KOPT-K1 (cell line): ENCODE measurements around the gene EHHADH.
"Not testable (repeated sequence)": the region's sequence is repeated elsewhere in the genome, so short reads cannot be mapped to it uniquely, and the experiment has no call there.

ENCODE experiments used
- H3K27ac ChIP-seq: fragments of 200-600 bp; sonication (generic); 2 replicates; pipeline ENCODE4 v1.5.1; 2016; ENCODE audit warnings: antibody characterized with exemption, mild to moderate bottlenecking, low read depth, low read length; ENCODE audit not compliant: poor library complexity, severe bottlenecking
- H3K36me3 ChIP-seq: fragments of 200-600 bp; sonication (generic); 2 replicates; pipeline ENCODE4 v1.5.1; 2017; ENCODE audit warnings: antibody characterized with exemption, mild to moderate bottlenecking, low read length, moderate library complexity; ENCODE audit not compliant: insufficient read depth
- H3K9me3 ChIP-seq: fragments of 200-600 bp; sonication (generic); 2 replicates; pipeline ENCODE4 v1.5.1; 2017; ENCODE audit warnings: antibody characterized with exemption, low read length, mild to moderate bottlenecking; ENCODE audit not compliant: insufficient read depth, poor library complexity, severe bottlenecking

The EHHADH gene

DNA sequence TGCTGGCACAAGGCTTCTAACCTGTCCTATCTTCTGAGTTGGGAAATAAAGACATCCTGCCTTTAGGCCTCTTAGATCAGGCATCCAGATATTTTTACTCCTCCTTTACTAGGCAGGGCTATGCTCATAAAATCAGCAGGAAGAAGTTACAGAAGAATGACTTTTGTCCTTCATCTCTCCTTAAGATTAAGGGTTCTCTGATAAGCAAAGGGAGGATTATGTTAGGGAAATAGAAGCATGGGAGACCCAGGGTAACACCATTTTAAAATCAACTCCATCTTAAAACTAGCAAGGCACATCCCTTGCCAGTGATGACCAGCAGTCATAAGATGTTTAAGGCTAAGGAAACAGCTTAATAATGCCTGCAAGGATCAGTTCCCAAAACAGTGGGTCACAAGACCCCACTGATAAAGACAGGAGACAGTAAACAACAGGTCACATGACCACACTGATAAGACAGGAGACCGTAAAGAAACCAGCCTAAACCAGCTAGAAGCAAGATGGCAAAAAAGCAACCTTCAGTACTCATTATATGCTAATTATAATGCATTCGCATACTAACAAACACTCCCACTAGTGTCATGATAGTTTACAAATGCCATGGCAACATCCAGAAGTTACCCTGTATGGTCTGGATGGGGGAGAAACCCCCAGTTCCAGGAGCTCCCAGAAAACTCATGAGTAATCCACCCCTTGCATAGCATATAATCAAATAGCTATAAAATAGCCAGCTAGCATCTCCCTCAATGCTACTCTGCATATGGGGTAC, 14.5 kb upstream of the EHHADH start:
- Histone ChIP-seq H3K27ac (no peak overlapping the region), H3K36me3 (no peaks in the 10 kb centered on the region), H3K9me3 (no peaks in the 10 kb centered on the region)

DNA sequence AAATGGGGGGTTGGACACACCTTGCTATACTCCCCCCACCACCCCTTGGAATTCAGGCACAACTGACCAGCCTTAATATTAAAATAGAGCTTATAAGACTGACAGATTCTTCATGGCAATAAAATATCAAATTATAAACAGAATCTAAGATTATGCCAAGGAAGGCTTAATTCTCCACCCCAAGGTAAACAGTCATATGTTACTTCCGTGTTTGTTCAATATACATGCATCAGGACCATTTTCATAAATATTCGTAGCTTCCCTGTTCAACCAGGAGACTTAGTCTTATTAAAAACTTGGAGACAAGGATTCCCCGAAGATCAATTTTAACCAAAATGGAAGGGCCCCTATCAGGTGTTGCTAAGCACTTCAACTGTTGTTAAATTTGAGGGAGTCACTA, 13.3 kb upstream of the EHHADH start:
- Histone ChIP-seq H3K27ac (no peak overlapping the region), H3K36me3 (no peaks in the 10 kb centered on the region), H3K9me3 (no peaks in the 10 kb centered on the region)

GRCh38 chr3:185264849-185265553, 11.2 kb upstream of the EHHADH start:
- Histone ChIP-seq H3K36me3 (no peaks in the 10 kb centered on the region), H3K27ac (no peak overlapping the region), H3K9me3 (no peaks in the 10 kb centered on the region)

DNA sequence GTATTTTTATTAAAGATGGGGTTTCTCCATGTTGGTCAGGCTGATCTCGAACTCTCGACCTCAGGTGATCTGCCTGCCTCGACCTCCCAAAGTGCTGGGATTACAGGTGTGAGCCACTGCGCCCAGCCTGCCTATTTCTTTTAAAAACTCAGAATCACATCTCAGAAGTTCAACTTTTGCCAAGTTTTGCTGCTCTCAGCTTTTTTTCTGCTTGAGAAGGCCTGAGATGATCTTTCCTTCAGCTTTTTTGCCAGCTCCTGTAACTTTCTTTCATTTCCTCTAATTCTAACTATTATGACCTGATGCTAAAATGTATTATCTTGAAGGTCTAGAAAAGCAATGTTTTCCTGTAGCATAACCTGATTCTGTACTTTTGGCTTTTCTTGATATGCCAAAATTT, 9.6 kb upstream of the EHHADH start:
- Histone ChIP-seq H3K9me3 (no peaks in the 10 kb centered on the region), H3K36me3 (no peaks in the 10 kb centered on the region), H3K27ac (no peak overlapping the region)

DNA sequence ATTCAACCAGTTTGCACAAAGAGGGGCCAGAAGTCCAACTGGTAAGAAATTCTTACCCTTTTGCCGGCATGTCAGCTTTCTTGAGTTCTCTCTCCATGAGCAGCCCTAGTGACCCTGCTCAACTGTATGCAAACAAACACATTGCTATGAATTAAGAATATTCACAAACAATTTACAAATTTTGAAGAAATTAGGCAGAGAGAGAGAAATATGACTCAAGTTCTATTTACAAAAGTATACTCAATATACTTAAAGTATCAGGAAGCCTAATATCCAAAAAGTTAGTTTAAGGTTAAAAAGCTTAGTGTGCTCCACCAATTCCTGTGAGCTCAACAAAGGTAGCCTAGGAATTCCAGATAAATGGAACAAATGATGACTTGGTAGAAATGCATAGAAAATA, 3.5 kb upstream of the EHHADH start:
- Histone ChIP-seq H3K36me3 (no peaks in the 10 kb centered on the region), H3K27ac (no peak overlapping the region), H3K9me3 (peaks cover 12% of the 10 kb centered on the region)

- H3K27ac ChIP-seq: no peak overlapping the region
- H3K9me3 ChIP-seq: peaks cover 12% of the 10 kb centered on the region
- H3K36me3 ChIP-seq: no peaks in the 10 kb centered on the region
Observed at GRCh38 chr3:185254799-185255198, 950 bp upstream of the EHHADH start.

DNA sequence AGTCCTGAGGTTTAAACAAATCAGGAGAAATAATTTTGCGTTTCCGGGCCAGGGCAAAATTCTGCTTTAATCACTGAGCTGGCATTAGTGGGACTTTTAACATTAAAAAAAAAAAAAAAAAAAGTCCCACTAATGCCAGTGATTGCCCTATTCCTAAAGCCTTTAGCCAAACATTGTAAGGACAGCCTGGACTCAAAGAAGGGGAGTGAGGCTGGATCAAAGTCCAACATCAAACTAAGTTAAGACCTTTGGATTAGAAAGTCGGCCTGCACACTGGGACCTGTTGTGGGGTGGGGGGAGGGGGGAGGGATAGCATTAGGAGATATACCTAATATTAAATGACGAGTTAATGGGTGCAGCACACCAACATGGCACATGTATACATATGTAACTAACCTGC, 716 bp downstream of the EHHADH start:
- H3K27ac ChIP-seq, H3K36me3 ChIP-seq: not testable (repeated sequence)
- H3K9me3 ChIP-seq: peaks cover 12% of the 10 kb centered on the region

GRCh38 chr3:185251272-185251671, 2.6 kb downstream of the EHHADH start:
- Histone ChIP-seq H3K27ac (no peak overlapping the region), H3K9me3 (peaks cover 12% of the 10 kb centered on the region), H3K36me3 (no peaks in the 10 kb centered on the region)

DNA sequence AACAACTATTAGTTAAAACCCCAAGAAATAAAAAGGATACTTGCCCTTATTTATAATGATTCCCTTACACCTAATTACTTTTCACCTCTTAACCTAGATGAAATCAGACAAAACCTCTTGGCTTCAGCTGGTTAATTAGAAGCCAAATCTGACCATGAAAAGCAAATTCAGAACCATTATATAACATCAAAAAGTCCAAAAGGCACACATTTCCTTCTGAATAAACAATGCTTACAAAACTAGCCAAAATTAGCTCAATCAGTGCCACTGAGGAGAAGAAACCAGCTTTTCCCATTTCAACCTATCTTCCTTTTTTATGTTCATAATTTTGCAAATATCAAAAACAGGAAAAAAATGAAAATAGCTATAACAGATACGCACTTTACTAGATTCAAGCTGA, 3.2 kb downstream of the EHHADH start:
- Histone ChIP-seq H3K9me3 (peaks cover 12% of the 10 kb centered on the region), H3K36me3 (no peaks in the 10 kb centered on the region), H3K27ac (no peak overlapping the region)

GRCh38 chr3:185250247-185250646, 3.6 kb downstream of the EHHADH start:
- peaks cover 12% of the 10 kb centered on the region for H3K9me3 ChIP-seq
- H3K27ac ChIP-seq: no peak overlapping the region
- no peaks in the 10 kb centered on the region for H3K36me3 ChIP-seq

GRCh38 chr3:185242642-185243041, 11.2 kb downstream of the EHHADH start:
- Histone ChIP-seq H3K36me3 (no peaks in the 10 kb centered on the region), H3K9me3 (peaks cover 4% of the 10 kb centered on the region), H3K27ac (no peak overlapping the region)

GRCh38 chr3:185236969-185237368, 16.9 kb downstream of the EHHADH start:
- peaks cover 18% of the 10 kb centered on the region for H3K9me3 ChIP-seq
- no peaks in the 10 kb centered on the region for H3K36me3 ChIP-seq
- no peak overlapping the region for H3K27ac ChIP-seq

GRCh38 chr3:185233328-185233727, 20.5 kb downstream of the EHHADH start:
- H3K9me3 ChIP-seq: peaks cover 18% of the 10 kb centered on the region
- H3K27ac ChIP-seq: no peak overlapping the region
- no peaks in the 10 kb centered on the region for H3K36me3 ChIP-seq

DNA sequence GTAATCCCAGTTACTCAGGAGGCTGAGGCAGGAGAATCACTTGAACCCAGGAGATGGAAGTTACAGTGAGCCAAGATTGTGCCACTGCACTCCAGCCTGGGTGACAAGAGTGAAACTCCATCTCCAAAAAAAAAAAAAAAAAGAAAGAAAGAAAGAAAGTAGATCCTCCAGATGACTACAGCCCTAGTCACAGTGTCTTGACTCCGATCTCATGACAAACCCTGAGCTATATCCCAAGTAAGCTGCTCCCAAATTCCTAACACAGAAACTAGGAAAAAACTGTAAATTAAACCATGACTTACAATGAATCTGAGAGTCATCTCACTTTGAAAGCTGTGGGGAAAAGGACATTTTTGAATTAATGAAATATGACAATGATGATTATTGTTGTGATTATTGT, 27.3 kb downstream of the EHHADH start:
- H3K36me3 ChIP-seq, H3K27ac ChIP-seq, H3K9me3 ChIP-seq: not testable (repeated sequence)

- no peaks in the 10 kb centered on the region for H3K36me3 ChIP-seq
- no peaks in the 10 kb centered on the region for H3K9me3 ChIP-seq
- no peak overlapping the region for H3K27ac ChIP-seq
Observed at GRCh38 chr3:185225523-185225922, 28.3 kb downstream of the EHHADH start.

GRCh38 chr3:185225080-185225479, 28.8 kb downstream of the EHHADH start:
- H3K27ac ChIP-seq: no peak overlapping the region
- H3K9me3 ChIP-seq: no peaks in the 10 kb centered on the region
- H3K36me3 ChIP-seq: no peaks in the 10 kb centered on the region
